AG09319 (cell line): ENCODE results near the gene TRAF4.

Experiments
- DNase-seq: peaks from one replicate; pipeline ENCODE4 v3.0.0-alpha.2; 2010; ENCODE audit warnings: low read depth; ENCODE audit errors: extremely low read depth
- CTCF ChIP-seq: IDR thresholded peaks from 2 replicates; pipeline ENCODE4 v1.5.1; 2011; ENCODE audit warnings: low read depth, mild to moderate bottlenecking, inconsistent platforms, low read length, moderate library complexity

The TRAF4 gene

GRCh38 chr17:28703552-28704218 lies 40.1 kb upstream of the TRAF4 start:
- no peak for TF ChIP-seq CTCF
- DNase-seq = no peak

- DNase-seq = no peak
- TF ChIP-seq CTCF = no peak
Measured at GRCh38 chr17:28704219-28704858, 39.5 kb upstream of the TRAF4 start.

GRCh38 chr17:28705074-28705659 lies 38.6 kb upstream of the TRAF4 start:
- no peak for TF ChIP-seq CTCF
- no peak for DNase-seq

- no peak for DNase-seq
- TF ChIP-seq CTCF = no peak
Measured at GRCh38 chr17:28705728-28706334, 38.0 kb upstream of the TRAF4 start.

GRCh38 chr17:28706471-28707338 lies 37.1 kb upstream of the TRAF4 start:
- no peak for DNase-seq
- TF ChIP-seq CTCF = no peak

GRCh38 chr17:28707339-28707720 lies 36.5 kb upstream of the TRAF4 start:
- no peak for DNase-seq

More at GRCh38 chr17:28707339-28707720, 36.5 kb upstream of the TRAF4 start:
- TF ChIP-seq CTCF = no peak
